PC-9 (cell line): ENCODE data around the gene ADGRD1. TPM values are rescaled to one million over a fixed set of nuclear protein-coding genes. Genes with fewer than 3 reads are reported as not detected.
"Not testable (repeated sequence)": the region's sequence is repeated elsewhere in the genome, so short reads cannot be mapped to it uniquely, and the experiment has no call there.

Source experiments
- BruUV-seq: library from RNA; stranded (reverse); fragments of 400-500 nt; replicated peaks from 2 replicates; lab custom pipeline; 2021; lab: Mats Ljungman, UMichigan
- CTCF ChIA-PET: fragments of 300-600 bp; sonication (Branson Sonifier 250); formaldehyde crosslinking; loops from one replicate; lab custom pipeline; 2022; ENCODE audit warnings: antibody characterized with exemption; lab: Charles Lee
- POLR2A ChIA-PET: fragments of 300-600 bp; sonication (Branson Sonifier 250); formaldehyde crosslinking; loops from one replicate; lab custom pipeline; 2022; ENCODE audit warnings: antibody characterized with exemption; ENCODE audit not compliant: unreplicated experiment; lab: Charles Lee
- DNase-seq, 2 experiments: peaks; one replicate each; pipeline versions ENCODE4 v3.0.0 to v3.0.0-alpha.2; 2015 to 2022; ENCODE audit warnings: mixed read lengths in 1 of 2
- H2AFZ ChIP-seq: fragments of 200-600 bp; sonication (generic); 2 replicates; pipeline ENCODE4 v1.8.1; 2017; ENCODE audit warnings: antibody characterized with exemption
- H3F3A ChIP-seq: fragments of 200-600 bp; sonication (generic); 2 replicates; pipeline ENCODE4 v1.8.1; 2017; ENCODE audit warnings: antibody characterized with exemption, mild to moderate bottlenecking, low read depth; ENCODE audit not compliant: insufficient read depth
- H3K27ac ChIP-seq: fragments of 200-600 bp; sonication (generic); 2 replicates; pipeline ENCODE4 v1.6.1; 2016; ENCODE audit warnings: mixed run types
- H3K27me3 ChIP-seq: fragments of 200-600 bp; sonication (generic); 2 replicates; pipeline ENCODE4 v1.6.1; 2016; ENCODE audit warnings: low read depth, mixed run types; ENCODE audit not compliant: insufficient read depth
- H3K36me3 ChIP-seq: fragments of 200-600 bp; sonication (generic); 2 replicates; pipeline ENCODE4 v1.6.1; 2016; ENCODE audit warnings: low read depth, mixed run types
- H3K4me1 ChIP-seq: fragments of 200-600 bp; sonication (generic); replicated peaks from 2 replicates; pipeline ENCODE4 v1.6.1; 2016; ENCODE audit warnings: mixed run types; ENCODE audit not compliant: insufficient read depth
- H3K4me2 ChIP-seq: fragments of 200-600 bp; sonication (generic); 2 replicates; pipeline ENCODE4 v1.6.1; 2017; ENCODE audit warnings: mixed run types
- H3K4me3 ChIP-seq: fragments of 200-600 bp; sonication (generic); 2 replicates; pipeline ENCODE4 v1.6.1; 2016; ENCODE audit warnings: mixed run types
- H3K79me2 ChIP-seq: fragments of 200-600 bp; sonication (generic); 2 replicates; pipeline ENCODE4 v1.6.1; 2017; ENCODE audit warnings: low read depth, mixed run types
- H3K9me2 ChIP-seq: fragments of 200-600 bp; sonication (generic); 2 replicates; pipeline ENCODE4 v1.8.1; 2017; ENCODE audit warnings: mild to moderate bottlenecking; ENCODE audit not compliant: insufficient read depth
- H3K9me3 ChIP-seq: fragments of 200-600 bp; sonication (generic); 2 replicates; pipeline ENCODE4 v1.8.1; 2016; ENCODE audit warnings: low read depth; ENCODE audit not compliant: insufficient read depth
- H4K20me1 ChIP-seq: fragments of 200-600 bp; sonication (generic); 2 replicates; pipeline ENCODE4 v1.8.1; 2017; ENCODE audit not compliant: insufficient read depth
- EZH2 ChIP-seq: fragments of 200-600 bp; sonication (generic); IDR thresholded peaks from 2 replicates; pipeline ENCODE4 v1.8.0; 2017; ENCODE audit warnings: antibody characterized with exemption, low read depth
- intact Hi-C: fragments of 100-400 bp; cut with micrococcal nuclease; formaldehyde crosslinking; loops from one replicate; pipeline ENCODE4 v1.10.0; 2022; ENCODE audit not compliant: unreplicated experiment
- total RNA-seq: library from RNA; stranded (reverse); gene quantifications from 2 replicates; pipeline ENCODE4 v1.2.3, GENCODE V29; 2021
- TF ChIP-seq, protein P1 (sequence below): fragments of 200-600 bp; sonication (generic); conservative IDR thresholded peaks from 2 replicates; pipeline ENCODE4 v1.6.1; 2017; ENCODE audit warnings: mixed run types, antibody characterized with exemption, mild to moderate bottlenecking, moderate library complexity

ADGRD1 gene
- total RNA-seq, 1 experiment from 2014 or later: not detected

DNA sequence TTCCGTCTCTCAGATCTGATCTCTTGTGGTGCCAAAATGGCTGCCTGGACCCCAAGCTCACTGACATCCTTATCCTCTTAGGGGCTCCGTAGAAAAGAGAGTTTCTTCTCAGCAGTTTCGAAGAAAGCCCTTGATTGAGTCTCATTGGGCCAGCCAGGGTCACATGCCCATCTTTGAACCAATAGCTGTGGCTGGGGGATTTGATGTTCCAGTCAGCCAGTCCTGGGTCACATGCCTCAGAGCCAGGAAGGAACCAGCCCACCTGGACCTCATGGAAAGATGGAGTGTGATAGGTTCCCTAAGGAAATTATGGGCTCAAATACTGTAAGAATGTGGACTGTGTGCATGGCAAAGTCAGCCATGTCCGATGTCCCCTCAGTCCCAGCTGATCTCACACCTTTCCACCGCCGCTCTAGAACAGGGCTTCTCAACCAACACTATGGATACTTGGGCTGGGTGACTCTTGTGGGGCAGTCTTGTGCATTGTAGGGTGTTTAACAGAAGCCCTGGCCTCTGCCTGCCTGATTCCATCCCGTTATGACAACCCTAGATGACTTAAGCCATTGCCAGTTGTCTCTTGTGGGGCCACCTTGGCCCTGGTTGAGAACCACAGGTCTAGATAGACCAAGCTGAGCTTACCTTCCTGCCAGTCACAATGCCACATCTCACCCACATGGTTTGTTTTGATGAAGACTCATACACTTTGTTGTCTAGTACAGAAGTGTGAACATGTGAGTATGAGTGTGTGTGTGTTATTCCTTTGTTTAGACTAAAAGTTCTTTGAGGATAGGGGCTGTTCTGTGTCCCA lies 163.9 kb downstream of the ADGRD1 start:
- Histone ChIP-seq H3K27ac (no peak overlapping the region), H3K4me3 (no peak overlapping the region)
- CTCF ChIA-PET: no interaction called here

DNA sequence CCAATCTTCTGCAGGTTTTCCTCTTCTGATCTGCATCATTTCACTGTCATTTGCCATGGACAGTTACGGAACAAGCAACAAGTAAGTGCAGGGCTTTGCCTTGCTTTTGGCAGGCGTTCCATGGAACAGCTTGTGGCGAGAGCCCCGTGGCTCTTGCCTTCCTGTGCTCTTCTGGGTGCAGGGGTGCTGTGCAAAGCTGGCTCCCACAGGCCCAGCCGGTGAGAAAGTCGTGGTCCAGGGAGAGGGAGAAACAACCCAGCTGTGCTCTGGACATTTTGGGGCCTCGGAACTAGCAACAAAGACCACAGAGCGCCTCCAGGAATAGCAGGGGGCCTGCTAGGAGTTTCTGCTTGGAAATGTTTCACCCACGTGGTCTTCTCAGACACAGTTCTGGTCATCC lies 164.7 kb downstream of the ADGRD1 start:
- H4K20me1 ChIP-seq: no peaks in the 10 kb centered on the region
- H3K9me2 ChIP-seq: no peaks in the 10 kb centered on the region
- H3K4me3 ChIP-seq: no peak overlapping the region
- CTCF ChIA-PET: no interaction called here
- no TSS peak for BruUV-seq
- no peak overlapping the region for H3K27ac ChIP-seq
- TF ChIP-seq EZH2: no peak
- TF ChIP-seq, protein P1, sequence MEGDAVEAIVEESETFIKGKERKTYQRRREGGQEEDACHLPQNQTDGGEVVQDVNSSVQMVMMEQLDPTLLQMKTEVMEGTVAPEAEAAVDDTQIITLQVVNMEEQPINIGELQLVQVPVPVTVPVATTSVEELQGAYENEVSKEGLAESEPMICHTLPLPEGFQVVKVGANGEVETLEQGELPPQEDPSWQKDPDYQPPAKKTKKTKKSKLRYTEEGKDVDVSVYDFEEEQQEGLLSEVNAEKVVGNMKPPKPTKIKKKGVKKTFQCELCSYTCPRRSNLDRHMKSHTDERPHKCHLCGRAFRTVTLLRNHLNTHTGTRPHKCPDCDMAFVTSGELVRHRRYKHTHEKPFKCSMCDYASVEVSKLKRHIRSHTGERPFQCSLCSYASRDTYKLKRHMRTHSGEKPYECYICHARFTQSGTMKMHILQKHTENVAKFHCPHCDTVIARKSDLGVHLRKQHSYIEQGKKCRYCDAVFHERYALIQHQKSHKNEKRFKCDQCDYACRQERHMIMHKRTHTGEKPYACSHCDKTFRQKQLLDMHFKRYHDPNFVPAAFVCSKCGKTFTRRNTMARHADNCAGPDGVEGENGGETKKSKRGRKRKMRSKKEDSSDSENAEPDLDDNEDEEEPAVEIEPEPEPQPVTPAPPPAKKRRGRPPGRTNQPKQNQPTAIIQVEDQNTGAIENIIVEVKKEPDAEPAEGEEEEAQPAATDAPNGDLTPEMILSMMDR: no peak
- H3K79me2 ChIP-seq: no peaks in the 10 kb centered on the region
- no peaks in the 10 kb centered on the region for H3F3A ChIP-seq
- H2AFZ ChIP-seq: no peak overlapping the region
- H3K36me3 ChIP-seq: no peaks in the 10 kb centered on the region
- H3K4me2 ChIP-seq: no peak overlapping the region
- DNase-seq: no peak
- peaks cover 80% of the 10 kb centered on the region for H3K27me3 ChIP-seq
- intact Hi-C loops: no loop called here
- no peaks in the 10 kb centered on the region for H3K4me1 ChIP-seq
- POLR2A ChIA-PET: no interaction called here
- no peaks in the 10 kb centered on the region for H3K9me3 ChIP-seq

More for the DNA sequence above, 163.9 kb downstream of the ADGRD1 start:
- Histone ChIP-seq H4K20me1 (no peaks in the 10 kb centered on the region), H3K27me3 (peaks cover 80% of the 10 kb centered on the region), H2AFZ (no peak overlapping the region), H3K4me2 (no peak overlapping the region), H3K79me2 (no peaks in the 10 kb centered on the region), H3K9me3 (no peaks in the 10 kb centered on the region), H3F3A (no peaks in the 10 kb centered on the region), H3K9me2 (no peaks in the 10 kb centered on the region), H3K4me1 (no peaks in the 10 kb centered on the region), H3K36me3 (no peaks in the 10 kb centered on the region)
- POLR2A ChIA-PET: no interaction called here
- intact Hi-C loops: no loop called here
- no peak for TF ChIP-seq EZH2
- TF ChIP-seq, protein P1: no peak
- no TSS peak for BruUV-seq
- DNase-seq: no peak

DNA sequence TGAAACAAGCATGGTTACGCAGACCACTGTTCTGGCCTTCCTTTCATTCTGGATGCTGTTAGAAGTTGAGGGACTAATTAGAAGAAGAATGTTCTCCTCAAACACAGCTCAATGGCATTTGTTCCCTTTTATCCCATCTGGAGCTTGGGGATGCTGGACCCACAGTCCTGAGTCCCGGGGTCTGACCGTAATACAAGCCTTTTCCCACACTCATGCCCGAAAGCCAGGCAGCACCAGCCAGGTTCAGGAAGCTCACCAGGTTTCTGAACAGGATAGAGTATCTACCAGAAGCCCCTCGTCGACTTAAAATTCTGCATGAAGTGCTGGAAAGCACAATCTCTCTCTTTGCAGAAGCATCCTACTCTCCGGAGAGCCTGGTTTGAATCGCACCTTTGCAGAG lies 165.6 kb downstream of the ADGRD1 start:
- POLR2A ChIA-PET, H3K9me2 ChIP-seq, DNase-seq, H3K4me3 ChIP-seq, H3K4me1 ChIP-seq, H3K4me2 ChIP-seq, H3K9me3 ChIP-seq, CTCF ChIA-PET, H3F3A ChIP-seq, H3K27ac ChIP-seq, H3K79me2 ChIP-seq, H2AFZ ChIP-seq, intact Hi-C loops, H4K20me1 ChIP-seq, H3K36me3 ChIP-seq, BruUV-seq: not testable (repeated sequence)
- peaks cover 77% of the 10 kb centered on the region for H3K27me3 ChIP-seq
